ENCODE results near the gene TOLLIP. TPM values are rescaled to one million over a fixed set of nuclear protein-coding genes. Genes with fewer than 3 reads are reported as not detected.
A peak's percentile ranks its signal among the peaks of the same experiment; 100 is the strongest.

Gene TOLLIP
- total and polyA plus RNA-seq, 2 of the 4 experiments (the other 2 are of a cell fraction) = 19.7 to 42.9 TPM

DNA sequence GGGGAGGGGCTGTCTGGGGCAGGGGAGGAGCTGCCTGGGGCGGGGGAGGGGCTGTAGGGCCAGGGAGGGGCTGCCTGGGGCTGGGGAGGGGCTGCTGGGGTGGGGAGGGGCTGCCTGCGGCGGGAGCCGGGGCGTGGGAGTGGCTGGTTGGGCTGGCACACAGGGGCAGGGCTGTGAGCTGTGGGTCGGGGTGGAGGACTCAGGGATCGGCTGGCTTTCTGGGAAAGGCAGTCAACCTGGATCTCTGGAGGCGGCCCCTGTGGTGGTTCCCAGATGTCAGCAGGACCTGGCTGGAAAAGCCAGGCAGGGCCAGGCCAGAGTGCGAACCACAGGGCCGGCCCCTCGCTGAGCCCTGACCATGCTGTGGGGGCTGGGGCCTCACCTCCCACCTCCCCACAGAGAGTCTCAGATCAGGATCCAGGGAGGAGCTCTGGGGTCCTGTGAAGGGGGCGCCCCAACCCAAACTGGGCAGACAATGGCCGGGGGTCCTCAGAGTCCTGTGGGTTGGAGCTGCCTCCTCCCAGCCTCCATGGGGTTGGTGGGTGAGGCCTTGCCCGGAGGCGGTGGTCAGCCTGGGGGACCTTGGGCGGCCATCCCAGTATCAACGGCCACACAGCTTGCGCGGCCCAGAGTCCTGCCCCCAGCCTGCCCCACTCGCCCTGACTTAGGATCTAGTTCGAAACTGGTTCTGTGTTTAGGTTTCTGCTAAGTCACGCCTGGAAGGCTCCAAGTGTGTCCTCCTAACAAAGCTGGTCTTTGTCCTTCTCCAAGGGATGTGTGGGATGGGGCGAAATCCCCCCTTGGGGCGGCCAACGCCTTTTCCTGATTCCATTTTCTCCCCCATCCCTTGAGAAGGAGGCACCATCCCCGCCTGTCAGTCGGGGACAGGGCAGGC, 84.7 kb downstream of the TOLLIP start:
- ATAC-seq (ENCODE audit: low read depth) = no peak
- H2BK120ac ChIP-seq (ENCODE audit: low read depth, low read length) = no peak overlapping the region
- peak overlapping the region; percentile 21 for H2AFZ ChIP-seq (replicated peaks; ENCODE audit: low read length, poor library complexity)
- TF ChIP-seq FOS (IDR thresholded peaks at IDR 0.05; ENCODE audit: low read depth, low read length) = no peak
- no peak for TF ChIP-seq CEBPB (IDR thresholded peaks at IDR 0.05; ENCODE audit: low read depth, low read length)
- TF ChIP-seq POLR2A (IDR thresholded peaks at IDR 0.05; ENCODE audit: low read depth, low read length) = no peak
- no peak for TF ChIP-seq SMC3 (IDR thresholded peaks at IDR 0.05; ENCODE audit: low read depth, low read length)
- no peak for TF ChIP-seq MAFK (IDR thresholded peaks at IDR 0.05; ENCODE audit: low read depth, low read length)
- no peak for TF ChIP-seq RCOR1 (IDR thresholded peaks at IDR 0.05; ENCODE audit: insufficient replicate concordance, low read length)
- TF ChIP-seq MAZ (IDR thresholded peaks at IDR 0.05; ENCODE audit: borderline replicate concordance, low read depth, low read length) = no peak
- TF ChIP-seq, protein P1, sequence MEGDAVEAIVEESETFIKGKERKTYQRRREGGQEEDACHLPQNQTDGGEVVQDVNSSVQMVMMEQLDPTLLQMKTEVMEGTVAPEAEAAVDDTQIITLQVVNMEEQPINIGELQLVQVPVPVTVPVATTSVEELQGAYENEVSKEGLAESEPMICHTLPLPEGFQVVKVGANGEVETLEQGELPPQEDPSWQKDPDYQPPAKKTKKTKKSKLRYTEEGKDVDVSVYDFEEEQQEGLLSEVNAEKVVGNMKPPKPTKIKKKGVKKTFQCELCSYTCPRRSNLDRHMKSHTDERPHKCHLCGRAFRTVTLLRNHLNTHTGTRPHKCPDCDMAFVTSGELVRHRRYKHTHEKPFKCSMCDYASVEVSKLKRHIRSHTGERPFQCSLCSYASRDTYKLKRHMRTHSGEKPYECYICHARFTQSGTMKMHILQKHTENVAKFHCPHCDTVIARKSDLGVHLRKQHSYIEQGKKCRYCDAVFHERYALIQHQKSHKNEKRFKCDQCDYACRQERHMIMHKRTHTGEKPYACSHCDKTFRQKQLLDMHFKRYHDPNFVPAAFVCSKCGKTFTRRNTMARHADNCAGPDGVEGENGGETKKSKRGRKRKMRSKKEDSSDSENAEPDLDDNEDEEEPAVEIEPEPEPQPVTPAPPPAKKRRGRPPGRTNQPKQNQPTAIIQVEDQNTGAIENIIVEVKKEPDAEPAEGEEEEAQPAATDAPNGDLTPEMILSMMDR (conservative IDR thresholded peaks at IDR 0.05; ENCODE audit: low read depth, low read length) = no peak
- no peak for TF ChIP-seq BHLHE40 (IDR thresholded peaks at IDR 0.05; ENCODE audit: low read depth, low read length)
- no peak for TF ChIP-seq NFE2L2 (IDR thresholded peaks at IDR 0.05; ENCODE audit: low read depth, low read length)
- TF ChIP-seq, protein P2, sequence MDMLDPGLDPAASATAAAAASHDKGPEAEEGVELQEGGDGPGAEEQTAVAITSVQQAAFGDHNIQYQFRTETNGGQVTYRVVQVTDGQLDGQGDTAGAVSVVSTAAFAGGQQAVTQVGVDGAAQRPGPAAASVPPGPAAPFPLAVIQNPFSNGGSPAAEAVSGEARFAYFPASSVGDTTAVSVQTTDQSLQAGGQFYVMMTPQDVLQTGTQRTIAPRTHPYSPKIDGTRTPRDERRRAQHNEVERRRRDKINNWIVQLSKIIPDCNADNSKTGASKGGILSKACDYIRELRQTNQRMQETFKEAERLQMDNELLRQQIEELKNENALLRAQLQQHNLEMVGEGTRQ (IDR thresholded peaks at IDR 0.05; ENCODE audit: low read depth, low read length) = no peak
- TF ChIP-seq, protein P3, sequence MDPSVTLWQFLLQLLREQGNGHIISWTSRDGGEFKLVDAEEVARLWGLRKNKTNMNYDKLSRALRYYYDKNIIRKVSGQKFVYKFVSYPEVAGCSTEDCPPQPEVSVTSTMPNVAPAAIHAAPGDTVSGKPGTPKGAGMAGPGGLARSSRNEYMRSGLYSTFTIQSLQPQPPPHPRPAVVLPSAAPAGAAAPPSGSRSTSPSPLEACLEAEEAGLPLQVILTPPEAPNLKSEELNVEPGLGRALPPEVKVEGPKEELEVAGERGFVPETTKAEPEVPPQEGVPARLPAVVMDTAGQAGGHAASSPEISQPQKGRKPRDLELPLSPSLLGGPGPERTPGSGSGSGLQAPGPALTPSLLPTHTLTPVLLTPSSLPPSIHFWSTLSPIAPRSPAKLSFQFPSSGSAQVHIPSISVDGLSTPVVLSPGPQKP (IDR thresholded peaks at IDR 0.05; ENCODE audit: borderline replicate concordance, low read depth, low read length) = no peak
- TF ChIP-seq RAD21 (IDR thresholded peaks at IDR 0.05; ENCODE audit: low read length) = no peak
- no peak for TF ChIP-seq MXI1 (IDR thresholded peaks at IDR 0.05; ENCODE audit: borderline replicate concordance, low read depth, low read length)
- TF ChIP-seq CHD1 (IDR thresholded peaks at IDR 0.05; ENCODE audit: low read depth, low read length) = no peak

More for the DNA sequence above, 84.7 kb downstream of the TOLLIP start:
- DNase-seq = no peak
- Histone ChIP-seq H2AK5ac (ENCODE audit: low read depth, low read length) (no peak overlapping the region), H2AK9ac (replicated peaks; ENCODE audit: low read depth, low read length, poor library complexity) (no peak overlapping the region), H2BK5ac (ENCODE audit: low read depth, low read length, poor library complexity, severe bottlenecking) (no peak overlapping the region), H3K4me2 (ENCODE audit: low read depth, low read length) (no peak overlapping the region), H4K91ac (ENCODE audit: insufficient read depth, low read depth, low read length) (no peak overlapping the region), H3K36me3 (ENCODE audit: control insufficient read depth, insufficient read depth, low read length) (no peaks in the 10 kb centered on the region), H3K56ac (ENCODE audit: extremely low read depth, insufficient read depth, low read length) (no peak overlapping the region), H3K14ac (replicated peaks; ENCODE audit: low read depth, low read length) (no peak overlapping the region), H3K27ac (ENCODE audit: insufficient read depth, low read length) (no peak overlapping the region), H3K23ac (ENCODE audit: low read depth, low read length) (no peak overlapping the region), H3K79me1 (ENCODE audit: low read depth in 1 of 2, low read length in 2 of 2) (no peaks in the 10 kb centered on the region), H3K9ac (ENCODE audit: low read depth, low read length) (no peak overlapping the region), H4K8ac (ENCODE audit: low read depth in 2 of 2, low read length in 2 of 2) (no peak overlapping the region), H3K4me1 (ENCODE audit: control insufficient read depth, insufficient read depth, low read length) (no peaks in the 10 kb centered on the region), H3K9me1 (ENCODE audit: insufficient read depth, low read length) (no peaks in the 10 kb centered on the region), H4K5ac (ENCODE audit: low read depth, low read length) (no peak overlapping the region), H2BK20ac (ENCODE audit: low read depth, low read length) (no peak overlapping the region), H3K18ac (ENCODE audit: low read depth, low read length) (no peak overlapping the region), H3K27me3 (ENCODE audit: control insufficient read depth, insufficient read depth, low read length) (peaks cover 11% of the 10 kb centered on the region; the same call in 1 of the 2 replicates), H2BK15ac (ENCODE audit: low read depth, low read length) (no peak overlapping the region), H3K9me3 (ENCODE audit: control insufficient read depth, insufficient read depth, low read length) (no peaks in the 10 kb centered on the region), H4K20me1 (ENCODE audit: insufficient read depth, low read length) (no peaks in the 10 kb centered on the region), H3K4ac (ENCODE audit: low read depth, low read length) (no peak overlapping the region), H3K4me3 (ENCODE audit: insufficient read depth, low read depth, low read length) (no peak overlapping the region)
- in situ Hi-C loops (cut with MboI; ENCODE audit: low sequenced_read_pairs) = loop anchor here (25.0 kb wide), 1 partner anchor 288 kb away; no protein-coding TSS in a partner anchor
- intact Hi-C loops (cut with micrococcal nuclease) = no loop called here
- WGBS, 2 experiments (ENCODE audit: extremely low coverage in 2 of 2, insufficient read length in 1 of 2) = 53% methylated on average over 3 of the region's 27 CpGs; no CpG with 5 or more reads in 1 of the 2 experiments
- BruUV-seq (replicated peaks) = no TSS peak
- dilution Hi-C loops (cut with HindIII; ENCODE audit: low sequenced_read_pairs, unreplicated experiment) = no loop called here
- ChIA-PET CTCF (no interaction called here), POLR2A (ENCODE audit: unreplicated experiment) (no interaction called here)

Data from IMR-90 (cell line).